ENCODE data around the gene OPCML. TPM values are rescaled to one million over a fixed set of nuclear protein-coding genes. Genes with fewer than 3 reads are reported as not detected.

Gene OPCML
- total and polyA plus RNA-seq, 2 donors (not counting 1 experiment from before 2014, with no cell fraction given), result not detected

DNA sequence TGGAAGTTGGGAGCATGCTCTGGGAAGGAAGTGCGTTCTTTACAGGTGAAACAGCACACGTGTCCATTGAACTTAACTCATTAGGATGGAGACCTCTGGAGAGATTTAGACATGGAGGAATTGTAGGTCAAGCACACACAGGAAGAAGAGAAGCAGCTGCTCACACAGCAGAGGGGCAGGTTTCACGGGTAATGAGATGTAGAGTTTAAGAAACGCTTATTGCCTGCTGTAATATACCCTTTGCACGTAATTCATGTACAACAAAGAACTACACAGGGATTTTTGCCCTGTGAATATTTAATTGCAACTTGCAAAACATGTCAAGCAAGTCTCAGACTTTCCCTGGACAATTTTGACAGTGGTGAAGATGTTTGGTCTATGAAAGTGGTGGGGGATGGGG, 508.0 kb downstream of the OPCML start:
- DNase-seq (no peak), ATAC-seq (ENCODE audit: low read depth) (no peak)
- no peak overlapping the region for H3K4me3 Mint-ChIP-seq
- no peak overlapping the region for H3K27ac Mint-ChIP-seq
- no peaks in the 10 kb centered on the region for H3K27me3 ChIP-seq (replicated peaks in 1 of 4; ENCODE audit: control extremely low read depth in 1 of 4, control insufficient read depth in 3 of 4, insufficient read depth in 4 of 4, low read length in 3 of 4)
- CTCF ChIA-PET, result no interaction called here
- no peak overlapping the region for H2AFZ ChIP-seq (ENCODE audit: insufficient read depth, low read depth, low read length, poor library complexity, severe bottlenecking)
- TF ChIP-seq CTCF (IDR thresholded peaks at IDR 0.05), result no peak
- no peak for TF ChIP-seq EZH2 (IDR thresholded peaks at IDR 0.05; ENCODE audit: borderline replicate concordance, insufficient read depth, low read depth, low read length, poor library complexity, severe bottlenecking)
- intact Hi-C loops (cut with micrococcal nuclease), result no loop called here
- H3K4me1 ChIP-seq (ENCODE audit: control insufficient read depth in 2 of 2, insufficient read depth in 2 of 2, low read length in 2 of 2), result no peaks in the 10 kb centered on the region
- H3K9me3 ChIP-seq (ENCODE audit: control extremely low read depth in 1 of 3, control insufficient read depth in 2 of 3, insufficient read depth in 1 of 3, low read length in 2 of 3), result peaks cover 0 to 10% (median 0%) of the 10 kb centered on the region in 3 donors
- no peaks in the 10 kb centered on the region for H3K36me3 ChIP-seq (replicated peaks in 1 of 2; ENCODE audit: control extremely low read depth in 1 of 2, control insufficient read depth in 1 of 2, extremely low read depth in 1 of 2, insufficient read depth in 2 of 2, low read length in 1 of 2)
- H3K27ac ChIP-seq (ENCODE audit: low read length in 2 of 2), result no peak overlapping the region
- POLR2A ChIA-PET, result no interaction called here
- H3K9me3 Mint-ChIP-seq (ENCODE audit: insufficient read depth), result peaks cover 3% of the 10 kb centered on the region
- H3K27me3 Mint-ChIP-seq, result no peaks in the 10 kb centered on the region
- no peak overlapping the region for H3K4me3 ChIP-seq (ENCODE audit: control extremely low read depth in 1 of 5, extremely low read depth in 1 of 5, insufficient read depth in 1 of 5, low read depth in 2 of 5, low read length in 4 of 5)
- H3K4me2 ChIP-seq (replicated peaks; ENCODE audit: low read depth, low read length, poor library complexity, severe bottlenecking), result no peak overlapping the region
- no peak overlapping the region for H3K9ac ChIP-seq (ENCODE audit: low read length)
- no peaks in the 10 kb centered on the region for H3K4me1 Mint-ChIP-seq
- H3K79me2 ChIP-seq (ENCODE audit: control insufficient read depth, insufficient read depth, low read length), result no peaks in the 10 kb centered on the region
- 96% methylated on average over 2 of the region's 5 CpGs for WGBS (ENCODE audit: insufficient coverage)
- no peaks in the 10 kb centered on the region for H4K20me1 ChIP-seq (ENCODE audit: control insufficient read depth, insufficient read depth, low read length, poor library complexity, severe bottlenecking)

DNA sequence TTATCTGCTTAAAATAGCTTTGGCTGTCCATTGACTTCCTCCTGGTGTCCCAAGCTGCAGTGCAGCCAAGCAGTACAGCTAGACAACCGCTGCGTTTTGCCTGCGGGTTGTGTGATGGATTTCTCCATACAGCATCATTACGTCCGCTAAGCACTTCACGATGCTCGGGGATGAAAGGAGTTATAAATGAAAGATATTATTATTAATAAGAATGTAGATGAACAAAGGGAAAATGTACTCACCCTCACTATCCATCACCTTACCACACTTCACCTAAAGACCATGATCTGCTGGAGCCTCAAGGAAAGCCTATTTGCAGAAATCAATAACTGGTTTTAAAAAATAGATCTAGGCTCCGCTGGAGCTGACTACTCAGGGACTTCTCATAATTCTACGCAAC, 509.1 kb downstream of the OPCML start:
- Mint-ChIP-seq H3K4me1 (no peaks in the 10 kb centered on the region), H3K27me3 (no peaks in the 10 kb centered on the region), H3K9me3 (ENCODE audit: insufficient read depth) (peaks cover 3% of the 10 kb centered on the region), H3K27ac (no peak overlapping the region), H3K4me3 (no peak overlapping the region)
- no peaks in the 10 kb centered on the region for H3K4me1 ChIP-seq (ENCODE audit: control insufficient read depth in 2 of 2, insufficient read depth in 2 of 2, low read length in 2 of 2)
- no peak for TF ChIP-seq EZH2 (IDR thresholded peaks at IDR 0.05; ENCODE audit: borderline replicate concordance, insufficient read depth, low read depth, low read length, poor library complexity, severe bottlenecking)
- TF ChIP-seq CTCF (IDR thresholded peaks at IDR 0.05), result no peak
- H3K36me3 ChIP-seq (replicated peaks in 1 of 2; ENCODE audit: control extremely low read depth in 1 of 2, control insufficient read depth in 1 of 2, extremely low read depth in 1 of 2, insufficient read depth in 2 of 2, low read length in 1 of 2), result no peaks in the 10 kb centered on the region
- ChIA-PET POLR2A (no interaction called here), CTCF (no interaction called here)
- WGBS (ENCODE audit: insufficient coverage), result no CpG with 5 or more reads among the region's 9 CpGs
- no peak overlapping the region for H3K27ac ChIP-seq (ENCODE audit: low read length in 2 of 2)
- H3K9ac ChIP-seq (ENCODE audit: low read length), result no peak overlapping the region
- H4K20me1 ChIP-seq (ENCODE audit: control insufficient read depth, insufficient read depth, low read length, poor library complexity, severe bottlenecking), result no peaks in the 10 kb centered on the region
- no peaks in the 10 kb centered on the region for H3K27me3 ChIP-seq (replicated peaks in 1 of 4; ENCODE audit: control extremely low read depth in 1 of 4, control insufficient read depth in 3 of 4, insufficient read depth in 4 of 4, low read length in 3 of 4)
- no peak overlapping the region for H2AFZ ChIP-seq (ENCODE audit: insufficient read depth, low read depth, low read length, poor library complexity, severe bottlenecking)
- no peak overlapping the region for H3K4me2 ChIP-seq (replicated peaks; ENCODE audit: low read depth, low read length, poor library complexity, severe bottlenecking)
- H3K79me2 ChIP-seq (ENCODE audit: control insufficient read depth, insufficient read depth, low read length), result no peaks in the 10 kb centered on the region
- no peak overlapping the region for H3K4me3 ChIP-seq (ENCODE audit: control extremely low read depth in 1 of 5, extremely low read depth in 1 of 5, insufficient read depth in 1 of 5, low read depth in 2 of 5, low read length in 4 of 5)
- no peak for ATAC-seq (ENCODE audit: low read depth)
- intact Hi-C loops (cut with micrococcal nuclease), result no loop called here
- peaks cover 0 to 12% (median 0%) of the 10 kb centered on the region in 3 donors for H3K9me3 ChIP-seq (ENCODE audit: control extremely low read depth in 1 of 3, control insufficient read depth in 2 of 3, insufficient read depth in 1 of 3, low read length in 2 of 3)
- no peak for DNase-seq
